Measurements from ENCODE around the gene NUDT4B.
"Not testable (repeated sequence)": the region's sequence is repeated elsewhere in the genome, so short reads cannot be mapped to it uniquely, and the experiment has no call there.

- not testable (repeated sequence) for TF ChIP-seq POLR2A (IDR thresholded peaks at IDR 0.05; ENCODE audit: low read depth); POLR2AphosphoS5 (IDR thresholded peaks at IDR 0.05)
- TF ChIP-seq, protein P1, sequence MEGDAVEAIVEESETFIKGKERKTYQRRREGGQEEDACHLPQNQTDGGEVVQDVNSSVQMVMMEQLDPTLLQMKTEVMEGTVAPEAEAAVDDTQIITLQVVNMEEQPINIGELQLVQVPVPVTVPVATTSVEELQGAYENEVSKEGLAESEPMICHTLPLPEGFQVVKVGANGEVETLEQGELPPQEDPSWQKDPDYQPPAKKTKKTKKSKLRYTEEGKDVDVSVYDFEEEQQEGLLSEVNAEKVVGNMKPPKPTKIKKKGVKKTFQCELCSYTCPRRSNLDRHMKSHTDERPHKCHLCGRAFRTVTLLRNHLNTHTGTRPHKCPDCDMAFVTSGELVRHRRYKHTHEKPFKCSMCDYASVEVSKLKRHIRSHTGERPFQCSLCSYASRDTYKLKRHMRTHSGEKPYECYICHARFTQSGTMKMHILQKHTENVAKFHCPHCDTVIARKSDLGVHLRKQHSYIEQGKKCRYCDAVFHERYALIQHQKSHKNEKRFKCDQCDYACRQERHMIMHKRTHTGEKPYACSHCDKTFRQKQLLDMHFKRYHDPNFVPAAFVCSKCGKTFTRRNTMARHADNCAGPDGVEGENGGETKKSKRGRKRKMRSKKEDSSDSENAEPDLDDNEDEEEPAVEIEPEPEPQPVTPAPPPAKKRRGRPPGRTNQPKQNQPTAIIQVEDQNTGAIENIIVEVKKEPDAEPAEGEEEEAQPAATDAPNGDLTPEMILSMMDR (IDR thresholded peaks at IDR 0.05) = not testable (repeated sequence)
Measured at GRCh38 chr1:148774102-148774501, 25.5 kb downstream of the NUDT4B start.
